K562 (cell line): ENCODE results near the gene CAPZB. TPM values are rescaled to one million over a fixed set of nuclear protein-coding genes. Genes with fewer than 3 reads are reported as not detected.

ENCODE experiments used
- ATAC-seq: fragments of 200-7000 bp; cut with Tn5 transposase; 3 replicates; pipeline ENCODE4 v1.9.1; 2020; ENCODE audit warnings: moderate library complexity
- BruUV-seq: library from RNA; stranded (reverse); fragments of 400-500 nt; replicated peaks from 2 replicates; lab custom pipeline; 2021; lab: Mats Ljungman, UMichigan
- CTCF ChIA-PET: fragments of 300-600 bp; formaldehyde crosslinking; extraction: SDS; loops from one replicate; lab custom pipeline; 2021; ENCODE audit warnings: low intra/inter-chr PET ratio; lab: Yijun Ruan, JAX
- POLR2A ChIA-PET: fragments of 300-600, 350-650 bp; sonication (Branson Sonifier 250); formaldehyde crosslinking; extraction: SDS; loops from one replicate; lab custom pipeline; 2021; ENCODE audit warnings: antibody characterized with exemption, inconsistent platforms; lab: Yijun Ruan, JAX
- DNase-seq, 4 experiments: peaks; one replicate each; pipeline versions ENCODE4 v3.0.0 to v3.0.0-alpha.2; 2011 to 2018; ENCODE audit warnings: low spot score in 3 of 4, mixed read lengths in 3 of 4; ENCODE audit errors: extremely low read depth in 1 of 4
- FAIRE-seq: peaks from 2 replicates; lab custom pipeline; 2011; peaks lifted over from hg19 to GRCh38; lab: Jason Lieb, UNC
- H2AFZ ChIP-seq: 2 replicates; pipeline ENCODE4 v1.6.0; 2011; ENCODE audit warnings: low read depth, low read length, control low read depth, inconsistent platforms
- H3K27ac ChIP-seq: fragments of 200-600 bp; 3 replicates; pipeline ENCODE4 v1.8.0; 2011; ENCODE audit warnings: low read depth, mild to moderate bottlenecking, control low read depth, inconsistent platforms, low read length, moderate library complexity, mixed read lengths; ENCODE audit errors: extremely low read depth
- H3K27me3 ChIP-seq, 2 experiments: fragments of 300-600 bp in 1 of 2; 2 replicates in 1 of 2; 3 replicates in 1 of 2; pipeline versions ENCODE4 v1.6.0 to v1.8.0; 2011; ENCODE audit warnings: inconsistent platforms in 2 of 2, low read length in 2 of 2, mild to moderate bottlenecking in 1 of 2, mixed read lengths in 1 of 2, moderate library complexity in 1 of 2; ENCODE audit not compliant: control insufficient read depth in 2 of 2, insufficient read depth in 2 of 2
- H3K36me3 ChIP-seq: fragments of 300-600 bp; 3 replicates; pipeline ENCODE4 v1.8.0; 2011; ENCODE audit warnings: mild to moderate bottlenecking, low read length, inconsistent platforms; ENCODE audit not compliant: control insufficient read depth, insufficient read depth
- H3K4me1 ChIP-seq, 2 experiments: fragments of 200-600 bp in 1 of 2; replicated peaks in 1 of 2; 2 replicates in 1 of 2; 3 replicates in 1 of 2; pipeline versions ENCODE4 v1.5.1 to v1.8.0; 2011; ENCODE audit warnings: inconsistent platforms in 2 of 2, low read length in 2 of 2, mild to moderate bottlenecking in 1 of 2, mixed read lengths in 1 of 2, moderate library complexity in 1 of 2; ENCODE audit not compliant: control insufficient read depth in 2 of 2, insufficient read depth in 2 of 2
- H3K4me2 ChIP-seq: 2 replicates; pipeline ENCODE4 v1.6.1; 2011; ENCODE audit warnings: low read length, control low read depth, inconsistent platforms, mixed read lengths; ENCODE audit not compliant: insufficient read depth
- H3K4me3 ChIP-seq: fragments of 200-600 bp; sonication (generic), shearing (Covaris generic); 2 replicates; pipeline ENCODE4 v1.5.1; 2016; ENCODE audit warnings: control low read depth, inconsistent platforms
- H3K79me2 ChIP-seq: fragments of 200-600 bp; 3 replicates; pipeline ENCODE4 v1.8.0; 2011; ENCODE audit warnings: low read length, inconsistent platforms; ENCODE audit not compliant: control insufficient read depth, insufficient read depth
- H3K9ac ChIP-seq, 2 experiments: 2 replicates each; pipeline versions ENCODE4 v1.6.0 to v1.6.1; 2011; ENCODE audit warnings: low read depth in 2 of 2, low read length in 2 of 2, control low read depth in 1 of 2, inconsistent platforms in 1 of 2, mild to moderate bottlenecking in 1 of 2, mixed read lengths in 1 of 2; ENCODE audit not compliant: insufficient read depth in 1 of 2
- H3K9me1 ChIP-seq: one replicate; pipeline ENCODE4 v1.6.0; 2011; ENCODE audit warnings: inconsistent platforms, mild to moderate bottlenecking, low read length, moderate library complexity; ENCODE audit not compliant: control insufficient read depth, insufficient read depth
- H3K9me3 ChIP-seq: replicated peaks from 2 replicates; pipeline ENCODE4 v1.5.1; 2011; ENCODE audit warnings: low read depth, low read length, inconsistent platforms; ENCODE audit not compliant: control insufficient read depth, insufficient read depth
- H4K20me1 ChIP-seq: replicated peaks from 2 replicates; pipeline ENCODE4 v1.6.1; 2011; ENCODE audit warnings: low read length, inconsistent platforms, mixed read lengths; ENCODE audit not compliant: control insufficient read depth, insufficient read depth
- IRF1 ChIP-seq: sonication (generic); formaldehyde crosslinking; IDR thresholded peaks from 2 replicates; pipeline ENCODE4 v1.8.0; 2022; ENCODE audit warnings: missing genetic modification reagents, mild to moderate bottlenecking, borderline replicate concordance
- RBFOX2 ChIP-seq: fragments of 200-400 bp; formaldehyde crosslinking; IDR thresholded peaks from 2 replicates; pipeline ENCODE4 v1.6.1; 2017; ENCODE audit warnings: low read depth, mild to moderate bottlenecking, low read length, moderate library complexity
- SFPQ ChIP-seq: fragments of 200-400 bp; formaldehyde crosslinking; IDR thresholded peaks from 2 replicates; pipeline ENCODE4 v1.6.1; 2017; ENCODE audit warnings: mild to moderate bottlenecking, low read depth, low read length, moderate library complexity
- TSC22D4 ChIP-seq: fragments of 450-650 bp; IDR thresholded peaks from 2 replicates; pipeline ENCODE4 v1.6.1; 2016; ENCODE audit warnings: missing genetic modification characterization, missing biosample characterization, control low read depth
- WGBS: fragments of 100-300 bp; shearing (Covaris generic); methylation state at CpG from one replicate; pipeline ENCODE4 v1.1.6; 2016; ENCODE audit warnings: low coverage, mixed read lengths; ENCODE audit not compliant: insufficient coverage; ENCODE audit errors: missing lambda C conversion rate; 5-methylcytosine and 5-hydroxymethylcytosine counted together
- in situ Hi-C: fragments of 300-500 bp; cut with MboI; formaldehyde crosslinking; loops from 4 replicates; pipeline ENCODE4 v1.15.0; 2018; ENCODE audit warnings: inconsistent platforms, mixed read lengths
- intact Hi-C: fragments of 100-400 bp; cut with micrococcal nuclease; formaldehyde crosslinking; loops from 2 replicates; pipeline ENCODE4 v1.14.2; 2022
- polyA plus RNA-seq, 8 experiments: library from polyadenylated mRNA; depleted of rRNA in 4 of 8; stranded (reverse) in 5 of 8; unstranded in 3 of 8; fragments of >200 nt; fragmentation: Nextera tagmentation in 2 of 8; fragmentation: Illumina TruSeq in 1 of 8; extraction: Ambion mirVana in 2 of 8; extraction: Trizol in 1 of 8; gene quantifications; 2 replicates each; pipeline versions ENCODE4 v1.2.1 to v1.2.3, GENCODE V29; 2011 to 2014; ENCODE audit warnings: inconsistent platforms in 1 of 8, missing spikeins in 1 of 8
- total RNA-seq, 7 experiments: library from RNA; depleted of rRNA in 6 of 7; stranded (reverse); fragments of >200 nt in 6 of 7; fragmentation: Illumina TruSeq in 2 of 7; extraction: Trizol in 2 of 7; gene quantifications; 2 replicates each; pipeline versions ENCODE4 v1.2.1 to v1.2.3, GENCODE V29; 2011 to 2021; ENCODE audit warnings: low replicate concordance in 1 of 7

Gene CAPZB
- total and polyA plus RNA-seq, 9 of the 15 experiments (the other 6 are each of a cell fraction or from before 2014, with no cell fraction given), result 57.6 to 297 (median 125) TPM

GRCh38 chr1:19326748-19327065 is 158.6 kb downstream of the CAPZB start:
- Histone ChIP-seq H3K9me3 (no peaks in the 10 kb centered on the region), H3K4me3 (no peak overlapping the region), H3K9me1 (peaks cover 20% of the 10 kb centered on the region), H2AFZ (no peak overlapping the region), H3K4me1 (peaks cover 16 to 46% of the 10 kb centered on the region in 2 experiments), H3K79me2 (no peaks in the 10 kb centered on the region), H3K36me3 (peaks cover 59% of the 10 kb centered on the region; the same call in 2 of the 3 replicates), H3K27ac (no peak overlapping the region), H3K27me3 (no peaks in the 10 kb centered on the region), H3K4me2 (no peak overlapping the region), H3K9ac (peak overlapping the region in 1 of 2 experiments; percentile 46; a peak in 2 of 4 replicates), H4K20me1 (peaks cover 33% of the 10 kb centered on the region)
- BruUV-seq, result no TSS peak
- no peak for ATAC-seq
- 98% methylated on average over 5 of the region's 6 CpGs for WGBS
- no peak for FAIRE-seq
- intact Hi-C loops, result no loop called here
- in situ Hi-C loops, result no loop called here
- ChIA-PET POLR2A (interaction anchor here (0.6 to 1.0 kb wide), 2 partner anchors 11 to 978 kb away, joined by 3 read pairs; no protein-coding TSS in a partner anchor), CTCF (no interaction called here)
- DNase-seq, result no peak
- TF ChIP-seq RBFOX2 (0 out of 2 replicates have a peak, but pooled peaks have one; percentile 35), IRF1 (CRISPR knock-in tag) (no peak), TSC22D4 (tag) (no peak), SFPQ (no peak)
